K562 (cell line): Measurements from ENCODE around the gene ADNP. TPM values are rescaled to one million over a fixed set of nuclear protein-coding genes. Genes with fewer than 3 reads are reported as not detected.

Experiments
- AFF4 ChIP-seq: sonication (generic); formaldehyde crosslinking; IDR thresholded peaks from 2 replicates; pipeline ENCODE4 v1.8.0; 2023; ENCODE audit warnings: mild to moderate bottlenecking, missing genetic modification reagents
- BCOR ChIP-seq: fragments of 450-650 bp; IDR thresholded peaks from 2 replicates; pipeline ENCODE4 v1.6.1; 2016
- CEBPB ChIP-seq: fragments of 450-650 bp; IDR thresholded peaks from 2 replicates; pipeline ENCODE4 v1.6.1; 2016; ENCODE audit warnings: missing genetic modification characterization, missing compliant biosample characterization
- CHCHD3 ChIP-seq: fragments of 250-450 bp; sonication (Bioruptor Pico); IDR thresholded peaks from 2 replicates; pipeline ENCODE4 v2.1.2; 2022; ENCODE audit warnings: mild to moderate bottlenecking
- CREB1 ChIP-seq, 2 experiments: sonication (generic) in 1 of 2; formaldehyde crosslinking in 1 of 2; IDR thresholded peaks; 2 replicates each; pipeline versions ENCODE4 v1.6.1 to v1.8.0; 2012 to 2022; ENCODE audit warnings: inconsistent platforms in 1 of 2, mild to moderate bottlenecking in 1 of 2, missing genetic modification reagents in 1 of 2, moderate library complexity in 1 of 2
- E2F6 ChIP-seq, 2 experiments: IDR thresholded peaks; 2 replicates each; pipeline ENCODE4 v1.6.1; 2011; ENCODE audit warnings: borderline replicate concordance in 1 of 2, control low read depth in 1 of 2, low read depth in 1 of 2, low read length in 1 of 2, mild to moderate bottlenecking in 1 of 2, mixed read lengths in 1 of 2, moderate library complexity in 1 of 2; ENCODE audit not compliant: insufficient read depth in 1 of 2, insufficient read length in 1 of 2, poor library complexity in 1 of 2, severe bottlenecking in 1 of 2; ENCODE audit errors: extremely low read depth in 1 of 2
- ELF4 ChIP-seq: fragments of 450-650 bp; formaldehyde crosslinking; IDR thresholded peaks from 2 replicates; pipeline ENCODE4 v1.4.0; 2022; ENCODE audit warnings: missing genetic modification characterization
- ETV1 ChIP-seq: fragments of 450-650 bp; conservative IDR thresholded peaks from 2 replicates; pipeline ENCODE4 v1.6.1; 2016; ENCODE audit warnings: missing genetic modification characterization, control low read depth, low read depth, missing compliant biosample characterization
- FOXP1 ChIP-seq: sonication (generic); formaldehyde crosslinking; IDR thresholded peaks from 2 replicates; pipeline ENCODE4 v1.8.0; 2022; ENCODE audit warnings: mild to moderate bottlenecking, missing genetic modification reagents
- FOXP4 ChIP-seq: sonication (generic); formaldehyde crosslinking; IDR thresholded peaks from 2 replicates; pipeline ENCODE4 v1.8.0; 2022; ENCODE audit warnings: mild to moderate bottlenecking, missing genetic modification reagents, borderline replicate concordance
- HDAC1 ChIP-seq, 2 experiments: fragments of 450-650 bp; IDR thresholded peaks; 2 replicates each; pipeline ENCODE4 v1.6.1; 2016 to 2017; ENCODE audit warnings: inconsistent platforms in 1 of 2, mild to moderate bottlenecking in 1 of 2, moderate library complexity in 1 of 2
- KHSRP ChIP-seq: fragments of 450-650 bp; IDR thresholded peaks from 2 replicates; pipeline ENCODE4 v1.6.1; 2017
- MTA3 ChIP-seq: fragments of 450-650 bp; formaldehyde crosslinking; IDR thresholded peaks from 2 replicates; pipeline ENCODE4 v1.6.1; 2017; ENCODE audit warnings: mild to moderate bottlenecking, borderline replicate concordance
- NFIC ChIP-seq: fragments of 450-650 bp; IDR thresholded peaks from 2 replicates; pipeline ENCODE4 v1.6.1; 2017; ENCODE audit warnings: mild to moderate bottlenecking, inconsistent platforms
- PHF8 ChIP-seq: fragments of 200-600 bp; sonication (generic); IDR thresholded peaks from 2 replicates; pipeline ENCODE4 v1.6.1; 2012; ENCODE audit warnings: mixed run types, mild to moderate bottlenecking, inconsistent platforms, low read length, moderate library complexity, borderline replicate concordance
- POLR2A ChIP-seq: fragments of 450-650 bp; conservative IDR thresholded peaks from 2 replicates; pipeline ENCODE4 v1.6.1; 2016
- TAF9B ChIP-seq: fragments of 450-650 bp; IDR thresholded peaks from 2 replicates; pipeline ENCODE4 v1.6.1; 2018; ENCODE audit warnings: mild to moderate bottlenecking; ENCODE audit not compliant: partially characterized antibody
- USF1 ChIP-seq: sonication (generic); formaldehyde crosslinking; IDR thresholded peaks from 2 replicates; pipeline ENCODE4 v1.9.0; 2022; ENCODE audit warnings: mild to moderate bottlenecking, missing genetic modification reagents
- polyA plus RNA-seq, 8 experiments: library from polyadenylated mRNA; depleted of rRNA in 4 of 8; stranded (reverse) in 5 of 8; unstranded in 3 of 8; fragments of >200 nt; fragmentation: Nextera tagmentation in 2 of 8; fragmentation: Illumina TruSeq in 1 of 8; extraction: Ambion mirVana in 2 of 8; extraction: Trizol in 1 of 8; gene quantifications; 2 replicates each; pipeline versions ENCODE4 v1.2.1 to v1.2.3, GENCODE V29; 2011 to 2014; ENCODE audit warnings: inconsistent platforms in 1 of 8, missing spikeins in 1 of 8
- total RNA-seq, 7 experiments: library from RNA; depleted of rRNA in 6 of 7; stranded (reverse); fragments of >200 nt in 6 of 7; fragmentation: Illumina TruSeq in 2 of 7; extraction: Trizol in 2 of 7; gene quantifications; 2 replicates each; pipeline versions ENCODE4 v1.2.1 to v1.2.3, GENCODE V29; 2011 to 2021; ENCODE audit warnings: low replicate concordance in 1 of 7

Gene ADNP
- total and polyA plus RNA-seq, 9 of the 15 experiments (the other 6 are each of a cell fraction or from before 2014, with no cell fraction given), result 17.8 to 59.9 (median 25.3) TPM

GRCh38 chr20:50957798-50958614 lies 26.8 kb upstream of the ADNP start, which contains the start of gene DPM1 (continued):
- TF ChIP-seq USF1 (0 out of 2 replicates have a peak, but pooled peaks have one; percentile 12), MTA3 (peak; percentile 67; the same call in 1 of the 2 replicates), CHCHD3 (CRISPR knock-in tag) (0 out of 2 replicates have a peak, but pooled peaks have one; percentile 45), PHF8 (peak; percentile 97), TAF9B (peak; percentile 99), HDAC1 (IDR thresholded peaks at IDR 0.05) (peak in 1 of 2 experiments; percentile 43; a peak in 2 of 4 replicates), FOXP1 (CRISPR knock-in tag) (peak; percentile 90), E2F6 (IDR thresholded peaks at IDR 0.05; ENCODE audit: borderline replicate concordance in 1 of 2, extremely low read depth in 1 of 2, insufficient read depth in 1 of 2, insufficient read length in 1 of 2, low read depth in 1 of 2, low read length in 1 of 2, poor library complexity in 1 of 2, severe bottlenecking in 1 of 2) (peak in 1 of 2 experiments; percentile 25), BCOR (0 out of 2 replicates have a peak, but pooled peaks have one; percentile 22), CREB1 (IDR thresholded peaks at IDR 0.05) (peak; percentile 69), CREB1 (CRISPR knock-in tag; IDR thresholded peaks at IDR 0.05) (peak; percentile 61; the same call in 1 of the 2 replicates), ETV1 (tag) (peak; percentile 72), ELF4 (CRISPR knock-in tag) (peak; percentile 45; the same call in 1 of the 2 replicates), CEBPB (tag) (peak; percentile 84; the same call in 1 of the 2 replicates), NFIC (peak; percentile 36; the same call in 1 of the 2 replicates), POLR2A (peak; percentile 98), KHSRP (0 out of 2 replicates have a peak, but pooled peaks have one; percentile 42), FOXP4 (CRISPR knock-in tag) (peak; percentile 85; the same call in 1 of the 2 replicates), AFF4 (CRISPR knock-in tag) (peak; percentile 86)
